NCI-H187 (cell line): ENCODE measurements around the gene GRAPL.
"Not testable (repeated sequence)": the region's sequence is repeated elsewhere in the genome, so short reads cannot be mapped to it uniquely, and the experiment has no call there.

ENCODE experiments used
- DNase-seq, 2 experiments: peaks; one replicate each; lab custom pipeline; 2025; lab: John Stamatoyannopoulos, UW

GRAPL gene

DNA sequence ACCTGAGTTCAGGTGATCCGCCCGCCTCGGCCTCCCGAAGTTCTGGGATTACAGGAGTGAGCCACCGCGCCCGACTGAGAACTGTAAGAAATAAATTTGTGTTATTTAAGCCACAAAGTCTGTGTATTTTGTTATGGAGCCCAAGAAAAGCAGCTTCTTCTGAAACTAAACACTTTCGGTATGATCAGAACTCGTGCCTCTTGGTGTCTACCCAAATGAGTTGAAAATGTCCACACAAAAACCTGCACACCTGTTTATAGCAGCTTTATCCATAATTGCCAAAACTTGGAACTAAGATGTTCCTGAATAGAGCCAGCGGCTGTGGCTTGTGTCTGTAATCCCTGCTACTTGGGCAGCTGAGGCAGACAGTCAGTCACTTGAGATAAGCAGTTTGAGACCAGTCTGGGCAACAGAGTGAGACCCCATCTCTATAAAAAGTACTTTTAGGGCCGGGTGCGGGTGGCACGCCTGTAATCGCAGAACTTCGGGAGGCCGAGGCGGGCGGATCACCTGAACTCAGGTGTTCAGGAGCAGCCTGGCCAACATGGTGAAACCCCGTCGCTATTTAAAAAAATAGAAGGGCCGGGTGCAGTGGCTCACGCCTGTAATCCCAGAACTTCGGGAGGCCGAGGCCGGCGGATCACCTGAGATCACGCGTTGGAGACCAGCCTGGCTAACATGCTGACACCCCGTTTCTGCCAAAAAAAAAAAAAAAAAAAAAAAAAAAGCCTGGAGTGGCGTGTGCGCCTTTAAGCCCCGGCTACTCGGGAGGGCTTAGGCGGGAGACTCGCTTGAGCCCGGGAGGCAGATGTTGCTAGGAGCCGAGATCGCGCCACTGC, 61.7 kb downstream of the GRAPL start:
- not testable (repeated sequence) for DNase-seq

- DNase-seq: not testable (repeated sequence)
These were observed 62.5 kb downstream of the GRAPL start for GRCh38 chr17:19189781-19190405.

GRCh38 chr17:19196382-19197204, 69.2 kb downstream of the GRAPL start:
- not testable (repeated sequence) for DNase-seq

DNA sequence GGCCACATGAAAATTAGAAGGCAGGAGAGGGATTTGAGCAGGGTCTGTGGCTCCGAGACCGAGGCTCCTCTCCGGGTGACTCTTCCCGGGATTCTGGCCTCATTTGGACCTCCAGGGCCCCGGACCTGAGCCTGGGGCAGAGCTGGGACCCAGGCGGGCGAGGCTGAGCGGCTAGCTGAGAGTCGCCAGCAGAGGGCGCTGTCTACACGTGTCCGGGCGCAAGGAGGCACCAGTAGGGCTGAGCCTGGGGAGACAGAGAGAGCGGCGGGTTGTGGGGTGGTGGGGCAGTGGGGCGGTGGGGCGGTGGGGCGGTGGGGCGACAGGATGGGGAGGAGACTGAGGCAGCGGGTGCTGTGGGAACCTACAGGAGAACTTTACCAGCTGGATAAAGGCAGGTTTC, 75.1 kb downstream of the GRAPL start:
- DNase-seq: not testable (repeated sequence)

GRCh38 chr17:19203429-19203828, 76.0 kb downstream of the GRAPL start:
- not testable (repeated sequence) for DNase-seq
